Gastroesophageal sphincter (tissue), 3 donors: Measurements from ENCODE around the gene CFAP157.

Source experiments
- CTCF ChIP-seq, 4 experiments: fragments of 200-600 bp in 2 of 4; fragments of 450-650 bp in 2 of 4; sonication (generic) in 1 of 4; IDR thresholded peaks; one replicate each; pipeline ENCODE4 v1.5.1; 2017 to 2019; ENCODE audit warnings: antibody characterized with exemption in 4 of 4, mild to moderate bottlenecking in 2 of 4, moderate library complexity in 2 of 4
- EP300 ChIP-seq: sonication (generic); formaldehyde crosslinking; IDR thresholded peaks from one replicate; pipeline ENCODE4 v1.6.1; 2017; ENCODE audit warnings: antibody characterized with exemption, mild to moderate bottlenecking
- POLR2A ChIP-seq, 2 donors: fragments of 450-650 bp; IDR thresholded peaks; one replicate each; pipeline ENCODE4 v1.6.1; 2017; ENCODE audit warnings: antibody characterized with exemption in 2 of 2, mild to moderate bottlenecking in 2 of 2, moderate library complexity in 1 of 2
- POLR2AphosphoS5 ChIP-seq: sonication (generic); formaldehyde crosslinking; IDR thresholded peaks from one replicate; pipeline ENCODE4 v1.6.1; 2017; ENCODE audit warnings: antibody characterized with exemption

- TF ChIP-seq CTCF (IDR thresholded peaks at IDR 0.05) (no peak), EP300 (no peak), POLR2A (IDR thresholded peaks at IDR 0.05) (no peak), POLR2AphosphoS5 (no peak)
Measured at GRCh38 chr9:127693143-127693542, 13.6 kb upstream of the CFAP157 start.
